NCI-H1105 treated with DMSO at 0.1 percent for 48 hours (cell line): ENCODE results near the gene OGFOD3.
"Not testable (repeated sequence)": the region's sequence is repeated elsewhere in the genome, so short reads cannot be mapped to it uniquely, and the experiment has no call there.

Experiments
- DNase-seq: peaks from one replicate; lab custom pipeline; 2025; lab: John Stamatoyannopoulos, UW

The OGFOD3 gene, protein sequence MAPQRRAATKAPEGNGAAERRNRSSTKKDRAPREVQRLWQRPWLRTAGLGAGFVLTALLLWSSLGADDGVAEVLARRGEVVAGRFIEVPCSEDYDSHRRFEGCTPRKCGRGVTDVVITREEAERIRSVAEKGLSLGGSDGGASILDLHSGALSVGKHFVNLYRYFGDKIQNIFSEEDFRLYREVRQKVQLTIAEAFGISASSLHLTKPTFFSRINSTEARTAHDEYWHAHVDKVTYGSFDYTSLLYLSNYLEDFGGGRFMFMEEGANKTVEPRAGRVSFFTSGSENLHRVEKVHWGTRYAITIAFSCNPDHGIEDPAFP

DNA sequence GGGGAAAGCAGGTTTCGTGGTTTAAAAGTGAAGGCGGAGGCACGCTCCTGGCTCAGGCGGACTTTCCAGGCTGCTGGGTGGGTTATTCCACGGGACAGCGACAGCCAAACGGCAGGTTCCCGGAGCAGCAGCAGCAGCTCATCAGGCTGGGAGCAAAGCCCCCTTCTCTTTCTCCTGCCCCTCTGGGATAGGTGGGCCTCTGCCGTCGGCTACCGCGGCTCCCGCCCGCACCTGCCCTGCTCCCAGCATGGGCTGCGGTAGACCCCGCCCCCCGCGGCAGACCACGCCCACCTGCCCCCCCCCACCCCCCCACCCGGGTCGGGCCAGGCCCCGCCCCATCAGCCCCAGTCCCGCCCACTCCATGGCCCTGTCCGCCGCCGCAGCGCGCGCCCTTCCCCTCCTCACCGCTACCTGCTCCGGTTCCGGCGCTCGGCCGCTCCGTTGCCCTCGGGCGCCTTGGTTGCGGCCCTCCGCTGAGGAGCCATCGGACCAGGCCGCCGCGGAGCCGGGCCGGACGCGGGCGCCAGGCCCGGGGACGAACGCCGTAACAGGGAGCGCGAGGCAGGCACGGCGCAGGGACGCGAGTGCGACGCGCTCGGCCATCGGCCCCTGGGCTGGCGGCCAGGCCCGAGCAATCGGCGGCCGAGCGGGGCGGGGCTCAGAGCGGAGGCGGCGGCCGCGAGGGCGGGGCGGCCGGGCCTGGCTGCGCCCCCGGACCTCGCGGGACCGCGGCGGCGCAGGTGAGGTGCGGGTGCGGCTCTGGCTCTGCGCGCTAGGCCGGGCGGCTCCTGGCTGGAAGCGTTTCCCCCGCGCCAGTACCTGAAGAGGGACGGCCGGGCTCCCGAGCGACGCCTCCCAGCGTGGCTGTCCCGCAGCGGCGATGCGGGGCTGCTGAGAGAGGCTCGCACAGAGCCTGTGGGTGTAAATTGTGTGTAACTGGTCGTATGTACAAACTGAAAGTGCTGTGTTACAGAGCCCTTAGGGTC, at the start of gene OGFOD3, which contains the start of gene HEXD:
Gene OGFOD3, minus strand, starts transcription at position 586 of the 986 bp plus-strand sequence. Its CDS starts 101 bp downstream, at position 485.
Gene HEXD, plus strand, starts transcription at position 347 of the 986 bp plus-strand sequence. CDS start 1,453 bp downstream, outside the sequence.
- DNase-seq: peak; percentile 73

DNA sequence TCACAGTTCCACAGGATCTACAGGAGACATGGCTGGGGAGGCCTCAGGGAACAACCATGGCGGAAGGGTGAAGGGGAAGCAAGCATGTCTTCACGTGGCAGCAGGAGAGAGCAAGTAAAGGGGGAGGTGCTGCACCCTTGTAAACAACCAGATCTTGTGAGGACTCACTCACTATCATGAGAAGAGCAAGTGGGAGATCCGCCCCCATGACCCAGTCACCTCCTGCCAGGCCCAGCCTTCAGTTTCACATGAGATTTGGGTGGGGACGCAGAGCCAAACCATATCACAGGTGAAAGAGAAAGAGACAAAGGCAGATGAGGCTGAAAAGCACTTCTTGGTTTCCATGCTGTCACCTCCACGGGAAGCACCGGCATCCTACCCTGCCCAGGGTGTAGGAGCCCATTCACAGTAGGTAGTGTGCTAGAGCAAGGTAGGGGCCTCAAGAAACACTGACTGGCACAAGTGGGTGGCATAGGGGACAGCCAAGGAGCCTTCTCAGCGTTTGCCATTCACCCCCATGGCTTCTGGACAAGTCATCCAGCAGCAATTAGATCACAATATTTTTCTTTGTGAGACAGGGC, 46.7 kb upstream of the OGFOD3 start:
- DNase-seq: no peak

DNA sequence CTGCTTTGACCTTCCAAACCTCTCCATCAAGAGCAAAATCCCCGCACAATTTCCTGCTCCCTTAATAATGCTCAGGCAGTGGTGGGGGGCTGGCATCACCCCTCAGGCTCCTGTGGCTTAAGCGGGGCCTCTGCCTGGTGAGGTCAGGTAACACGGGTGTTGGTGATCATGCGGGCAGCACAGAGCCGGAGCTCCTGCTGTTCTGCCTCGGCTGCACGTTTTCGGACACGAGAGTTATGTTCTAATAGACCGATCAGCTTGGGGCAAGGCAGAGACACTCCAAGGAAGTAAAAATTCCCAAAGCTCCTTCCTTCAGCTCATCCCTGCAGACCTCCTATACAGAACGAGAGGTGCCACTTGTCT, 46.2 kb upstream of the OGFOD3 start:
- no peak for DNase-seq

DNA sequence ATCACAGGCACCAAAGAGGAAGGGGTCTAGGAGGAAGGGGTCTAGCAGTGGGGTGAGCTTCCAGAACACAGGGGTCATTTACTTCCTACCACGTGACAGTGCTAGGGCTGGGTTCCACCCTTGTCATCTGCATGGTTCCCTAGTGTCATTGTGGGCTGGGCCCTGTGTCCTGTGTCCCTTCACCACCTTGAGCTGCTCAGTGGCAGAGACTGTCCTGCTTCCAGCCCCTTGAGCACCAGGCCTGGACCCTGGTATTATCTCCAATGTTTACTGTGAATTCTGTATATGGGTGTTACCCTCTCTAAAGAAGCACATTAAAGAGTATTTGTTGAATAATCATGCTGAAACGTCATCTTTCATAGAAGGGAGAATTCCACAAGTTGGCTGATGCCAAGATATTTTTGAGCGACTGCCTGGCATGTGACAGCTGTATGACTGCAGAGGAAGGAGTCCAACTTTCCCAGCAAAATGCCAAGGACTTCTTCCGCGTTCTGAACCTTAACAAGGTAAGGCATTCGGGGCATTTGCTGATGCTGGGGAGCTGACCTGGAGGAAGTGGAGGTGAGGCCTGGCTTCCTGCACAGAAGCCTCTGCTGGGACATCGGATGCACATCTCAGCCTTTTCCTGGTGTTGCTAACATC, 45.7 kb upstream of the OGFOD3 start:
- DNase-seq: no peak

DNA sequence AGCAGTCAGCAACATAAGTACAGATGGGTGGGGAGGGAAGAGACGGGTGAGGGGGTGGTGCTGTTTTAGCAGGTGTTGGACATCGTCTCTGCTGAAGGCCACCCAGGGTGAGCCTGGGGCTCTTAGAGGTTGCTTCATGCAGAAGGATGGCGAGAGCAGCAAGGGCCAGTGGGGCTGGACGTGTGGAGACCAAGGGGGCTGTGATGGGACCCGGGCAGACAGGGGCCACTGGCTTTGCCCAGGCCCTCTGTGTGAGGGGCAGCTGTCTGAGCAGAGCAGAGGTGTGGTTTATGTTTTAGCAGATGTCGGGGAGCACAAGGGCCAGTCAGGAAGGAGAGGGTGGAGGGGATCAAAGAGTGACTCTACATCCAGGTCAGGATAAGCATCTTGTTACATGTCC, 45.0 kb upstream of the OGFOD3 start:
- DNase-seq: no peak

DNA sequence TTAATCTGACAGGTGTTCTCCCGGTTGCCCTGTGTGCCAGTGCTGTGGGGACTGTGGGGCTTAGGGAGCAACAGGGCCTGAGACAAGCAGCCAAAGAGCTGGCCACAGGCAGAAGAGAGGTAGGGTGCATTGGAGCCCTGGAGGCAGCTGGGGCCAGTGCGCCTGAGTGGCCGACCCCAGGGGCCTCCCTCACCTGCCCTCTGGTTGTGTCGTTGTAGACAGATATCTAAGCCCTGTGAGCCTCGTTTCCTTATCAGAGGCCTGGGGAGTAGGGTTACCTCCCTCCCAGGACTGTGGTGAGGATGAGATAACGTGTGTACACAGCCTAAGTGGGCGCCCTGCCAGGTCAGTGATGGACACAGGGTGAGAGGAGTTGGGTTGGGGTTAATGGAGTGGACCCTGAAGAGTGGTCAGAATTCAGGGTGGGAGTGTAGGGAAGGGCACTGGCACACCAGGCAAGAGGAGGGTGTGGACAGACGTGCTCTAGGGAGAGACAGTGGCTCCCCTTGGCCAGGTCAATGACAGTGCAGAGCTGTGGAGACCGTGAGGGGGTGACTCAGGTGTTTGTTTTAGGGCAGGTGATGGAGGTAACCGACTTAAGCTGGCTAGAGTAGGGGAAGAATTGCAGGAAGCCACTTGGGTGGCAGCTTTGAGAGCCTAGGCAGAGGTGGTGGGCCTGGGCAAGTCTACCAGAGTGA, 43.6 kb upstream of the OGFOD3 start:
- DNase-seq: no peak

DNA sequence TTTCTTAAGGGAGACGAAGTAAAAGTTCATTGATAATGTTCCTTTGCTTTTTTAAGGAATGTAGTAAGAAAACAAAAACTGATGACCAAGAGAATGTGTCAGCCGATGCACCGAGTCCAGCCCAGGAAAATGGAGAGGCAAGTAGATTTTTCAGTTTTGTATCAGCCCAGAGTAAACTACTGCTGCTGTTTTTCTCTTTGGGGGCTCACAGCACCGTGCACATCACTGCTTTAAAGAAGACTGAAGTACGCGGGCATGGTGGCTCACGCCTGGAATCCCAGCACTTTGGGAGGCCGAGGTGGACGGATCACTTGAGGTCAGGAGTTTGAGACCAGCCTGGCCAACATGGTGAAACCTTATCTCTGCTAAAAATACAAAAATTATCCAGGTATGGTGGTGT, 41.5 kb upstream of the OGFOD3 start:
- DNase-seq: not testable (repeated sequence)

DNA sequence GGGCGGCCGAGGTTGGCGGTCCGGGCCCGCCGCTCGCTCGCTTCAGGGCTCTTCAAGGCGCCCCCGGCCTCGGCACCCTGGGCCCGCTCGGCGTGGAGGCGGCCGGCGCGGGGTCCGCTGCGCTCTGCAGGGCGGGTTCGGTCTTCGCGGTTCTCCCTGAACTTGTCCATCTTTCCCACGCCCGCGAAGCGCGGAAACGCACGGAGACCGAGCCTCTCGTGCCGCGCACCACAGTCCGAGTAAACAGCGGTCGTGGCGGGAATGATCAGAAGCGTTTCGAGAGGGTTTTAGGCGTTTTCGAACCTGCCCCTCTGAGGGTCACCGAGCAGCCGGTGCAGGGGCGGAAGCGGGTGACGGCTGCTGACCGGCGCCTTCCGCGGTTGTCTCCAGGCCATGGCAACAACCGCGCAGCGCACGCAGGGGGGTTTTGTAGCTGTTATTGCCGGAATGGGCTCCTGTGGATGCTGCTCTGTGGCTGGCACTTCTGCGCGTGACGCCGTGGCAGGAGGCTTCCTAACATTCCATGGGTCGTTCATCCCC, 40.6 kb upstream of the OGFOD3 start:
- no peak for DNase-seq

DNA sequence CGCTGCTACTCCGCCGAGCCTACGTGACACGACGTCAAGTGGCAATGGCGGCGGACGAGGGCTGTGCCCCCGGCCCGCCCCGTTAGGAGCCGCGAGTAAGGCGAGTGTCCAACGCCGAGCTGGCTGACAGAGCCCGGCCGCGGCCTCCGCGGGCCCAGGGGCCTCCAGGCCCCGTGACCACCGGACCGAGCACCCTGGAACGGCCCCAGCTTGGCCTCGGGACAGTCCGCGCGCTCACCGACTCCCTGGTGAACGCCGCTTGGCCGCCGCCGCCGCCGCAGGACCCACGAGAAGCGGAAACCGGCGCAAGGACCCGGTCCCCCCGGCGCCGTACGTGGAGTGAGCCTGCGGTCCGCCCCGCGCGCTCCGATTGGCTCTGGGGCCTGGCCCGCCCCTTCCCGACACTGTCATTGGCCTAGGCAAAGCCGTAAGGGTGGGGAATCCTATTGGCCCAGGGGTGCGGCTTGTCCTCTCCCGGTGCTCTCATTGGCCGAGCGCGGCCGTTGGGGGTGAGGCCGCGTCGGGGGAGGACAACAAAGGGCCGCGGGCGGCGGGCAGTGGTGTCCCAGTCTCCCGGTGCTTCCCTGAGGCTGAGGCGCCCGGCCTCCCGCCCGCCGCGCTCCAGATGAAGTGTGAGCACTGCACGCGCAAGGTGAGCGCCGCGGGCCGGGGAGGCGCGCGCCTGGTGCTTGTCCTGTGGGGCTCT, 39.9 kb upstream of the OGFOD3 start, which contains the start of gene NARF:
Gene NARF, plus strand, starts transcription at position 563 of the 706 bp plus-strand sequence. Its CDS starts 63 bp downstream, at position 626.
- DNase-seq: peak; percentile 97

DNA sequence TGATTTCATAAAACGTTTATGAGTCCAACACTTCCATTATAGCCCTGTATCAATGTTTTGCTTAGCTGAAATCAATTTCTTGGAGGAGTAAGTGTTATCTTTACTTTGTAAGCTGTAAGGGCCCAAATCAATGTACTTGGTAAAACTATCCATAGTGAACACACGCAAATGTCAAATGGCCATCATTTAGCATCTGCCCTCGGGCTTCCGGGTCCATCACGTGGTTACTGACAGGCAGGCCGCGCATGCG, 39.5 kb upstream of the OGFOD3 start:
- no peak for DNase-seq

DNA sequence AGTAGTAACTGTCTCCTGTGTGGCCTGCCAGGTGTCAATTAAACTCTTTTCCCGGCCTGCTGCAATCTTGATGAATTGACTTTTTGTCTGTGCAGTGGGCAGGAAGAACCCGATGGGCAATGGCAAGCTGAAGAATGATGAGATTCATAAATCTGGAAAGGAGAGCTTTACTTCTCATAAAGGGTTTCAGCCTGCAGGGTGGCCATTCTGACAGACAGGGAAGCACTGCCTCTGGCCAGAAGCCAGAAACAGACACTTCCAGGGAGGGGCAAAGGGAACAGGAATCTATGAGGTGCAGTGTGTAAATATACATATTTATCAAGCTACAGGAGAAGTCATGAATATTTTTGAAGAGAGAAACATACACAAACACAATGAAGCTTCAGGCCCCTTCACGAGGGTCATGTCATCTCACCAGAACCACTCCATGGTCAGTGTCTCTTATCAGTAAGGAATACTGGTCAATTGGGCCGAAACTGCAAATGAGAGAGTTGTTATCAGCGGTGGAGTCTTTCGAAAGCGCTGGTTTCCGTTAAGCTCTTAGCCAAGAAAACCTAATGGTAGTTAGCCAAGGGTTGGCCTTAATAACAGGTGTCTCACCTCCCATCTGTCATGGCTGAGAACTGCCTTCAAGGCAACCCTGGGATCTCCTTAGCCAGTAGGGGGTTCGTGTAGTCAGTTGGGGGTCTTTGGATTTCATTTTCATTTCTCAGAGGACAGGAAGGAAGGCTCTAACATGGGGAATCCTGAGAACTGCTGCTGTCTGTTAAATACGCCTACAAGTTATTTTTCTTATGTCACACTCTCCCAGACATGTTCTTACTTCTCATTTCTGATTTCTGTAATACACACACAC, 38.9 kb upstream of the OGFOD3 start:
- no peak for DNase-seq

DNA sequence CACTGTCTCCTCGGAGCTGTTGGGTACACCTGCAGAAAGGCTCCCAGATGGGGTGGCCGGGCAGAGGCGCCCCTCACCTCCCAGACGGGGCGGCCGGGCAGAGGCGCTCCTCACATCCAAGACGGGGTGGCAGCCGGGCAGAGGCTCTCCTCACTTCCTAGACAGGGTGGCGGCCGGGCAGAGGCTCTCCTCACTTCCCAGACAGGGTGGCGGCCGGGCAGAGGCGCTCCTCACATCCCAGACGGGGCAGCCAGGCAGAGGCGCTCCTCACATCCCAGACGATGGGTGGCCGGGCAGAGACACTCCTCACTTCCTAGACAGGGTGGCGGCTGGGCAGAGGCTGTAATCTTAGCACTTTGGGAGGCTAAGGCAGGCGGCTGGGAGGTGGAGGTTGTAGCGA, 35.3 kb upstream of the OGFOD3 start:
- not testable (repeated sequence) for DNase-seq

DNA sequence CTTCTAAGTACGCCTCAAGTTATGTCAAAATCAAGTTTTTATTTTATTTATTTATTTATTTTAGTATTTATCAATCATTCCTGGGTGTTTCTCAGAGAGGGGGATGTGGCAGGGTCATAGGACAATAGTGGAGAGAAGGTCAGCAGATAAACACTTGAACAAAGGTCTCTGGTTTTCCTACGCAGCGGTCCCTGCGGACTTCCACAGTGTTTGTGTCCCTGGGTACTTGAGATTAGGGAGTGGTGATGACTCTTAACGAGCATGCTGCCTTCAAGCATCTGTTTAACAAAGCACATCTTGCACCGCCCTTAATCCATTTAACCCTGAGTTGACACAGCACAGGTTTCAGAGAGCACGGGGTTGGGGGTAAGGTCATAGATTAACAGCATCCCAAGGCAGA, 34.8 kb upstream of the OGFOD3 start:
- not testable (repeated sequence) for DNase-seq

DNA sequence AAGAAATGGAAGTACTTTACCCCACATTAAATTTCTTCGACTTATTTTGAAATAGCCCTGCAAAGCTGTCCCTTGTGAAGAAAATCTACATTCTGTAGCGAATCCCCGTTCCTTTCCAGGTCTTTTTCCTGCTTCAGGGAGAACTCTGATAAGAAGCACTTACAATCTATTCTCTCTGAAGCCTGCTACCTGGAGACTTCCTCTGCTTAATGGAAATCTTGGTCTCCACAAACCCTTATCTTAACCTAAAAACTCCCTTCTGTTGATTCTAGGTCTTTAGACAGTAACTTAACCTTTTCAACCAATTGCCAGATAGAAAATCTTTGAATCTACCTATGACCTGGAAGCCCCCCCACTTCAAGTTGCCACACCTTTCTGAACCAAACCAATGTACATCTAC, 33.8 kb upstream of the OGFOD3 start:
- DNase-seq: no peak

DNA sequence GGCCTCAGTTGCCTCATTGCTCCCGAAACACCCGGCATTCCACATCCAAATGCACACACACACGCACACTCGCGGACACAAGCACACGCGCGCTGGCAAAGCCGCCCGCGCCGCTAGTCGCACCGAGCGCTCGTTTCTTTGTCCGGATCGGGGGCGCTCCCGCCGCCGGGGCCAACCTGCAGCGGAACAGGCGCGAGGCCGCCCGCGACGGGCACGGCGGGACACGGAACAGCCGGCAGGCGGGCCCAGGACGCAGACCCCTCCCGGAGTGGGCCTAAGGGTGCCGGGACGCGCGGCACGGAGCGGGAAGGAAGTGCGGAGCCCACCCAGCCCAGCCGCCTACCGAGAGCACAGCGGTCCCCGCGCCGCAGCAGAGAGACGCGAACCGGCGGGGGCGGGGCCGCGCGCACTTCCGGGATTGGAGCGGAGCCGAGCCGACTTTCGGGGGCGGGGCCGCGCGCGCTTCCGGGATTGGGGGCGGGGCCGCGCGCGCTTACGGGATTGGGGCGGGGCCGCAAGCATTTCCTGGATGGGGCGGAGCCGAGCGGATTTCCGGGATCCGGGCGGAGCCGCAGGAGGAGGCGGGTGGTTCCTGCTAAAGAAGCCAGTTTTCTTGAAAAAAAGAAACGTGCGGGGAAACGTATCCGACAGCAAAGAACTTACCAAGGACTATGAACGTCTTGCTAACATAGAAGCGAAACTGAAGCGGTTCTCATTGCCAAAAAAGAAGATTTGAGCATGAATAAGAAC, 32.1 kb upstream of the OGFOD3 start, which contains the start of gene CYBC1:
Gene CYBC1, minus strand, starts transcription at position 396 of the 750 bp plus-strand sequence. CDS start 1,498 bp downstream, outside the sequence.
- DNase-seq: peak; percentile 81

DNA sequence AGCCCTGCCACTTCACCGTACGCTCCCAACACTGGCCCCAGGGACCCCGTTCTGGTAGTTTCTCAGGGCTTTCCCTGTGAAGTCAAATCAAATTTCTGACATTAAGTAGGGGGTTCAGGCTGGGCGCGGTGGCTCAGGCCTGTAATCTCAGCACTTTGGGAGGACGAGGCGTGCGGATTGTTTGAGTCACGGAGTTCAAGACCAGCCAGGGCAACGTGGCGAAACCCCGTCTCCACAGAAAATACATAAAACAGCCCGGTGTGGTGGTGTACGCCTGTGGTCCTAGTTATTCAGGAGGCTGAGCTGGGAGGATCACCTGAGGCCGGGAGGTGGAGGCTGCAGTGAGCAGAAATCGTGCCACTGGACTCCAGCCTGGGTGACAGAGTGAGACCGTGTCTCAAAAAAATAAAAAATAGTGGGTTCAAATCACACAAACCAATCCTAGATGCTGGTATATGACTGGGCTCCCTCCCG, 31.5 kb upstream of the OGFOD3 start:
- DNase-seq: no peak

DNA sequence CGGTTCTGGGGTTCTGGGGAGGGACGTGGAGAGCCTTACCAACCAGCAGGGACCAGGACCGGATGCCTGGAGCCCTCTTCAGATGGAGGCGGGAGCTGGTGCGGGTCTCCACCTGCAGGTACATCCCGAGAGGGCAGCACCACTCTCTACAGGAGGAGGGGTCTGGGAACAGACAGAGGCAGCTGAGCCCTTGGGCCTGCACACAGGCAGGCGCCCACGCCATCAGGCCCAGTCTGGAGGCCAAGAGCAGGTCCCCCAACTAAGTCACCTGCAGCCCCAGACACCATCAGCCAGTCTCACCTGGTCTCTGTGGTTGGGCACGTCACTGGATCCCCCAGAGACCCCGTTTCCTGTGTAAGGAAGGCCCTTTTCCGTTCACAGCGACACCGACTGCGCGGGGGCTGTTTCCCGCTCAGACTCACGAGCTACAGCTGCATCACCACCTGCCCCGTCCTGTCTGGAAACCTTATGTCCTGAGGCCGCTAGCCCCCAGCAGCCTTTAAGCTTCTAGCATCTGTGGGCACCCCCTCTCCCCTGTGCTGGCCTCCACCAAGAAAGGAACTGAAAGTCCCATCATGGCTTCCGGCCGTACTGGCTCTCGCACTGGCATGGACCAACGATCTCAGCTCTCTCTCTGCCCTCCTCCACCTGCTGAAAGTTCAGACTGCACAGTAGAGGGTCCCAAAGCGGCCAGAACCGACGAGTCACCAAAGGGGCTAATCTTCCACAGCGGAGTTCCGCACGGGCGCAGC, 30.9 kb upstream of the OGFOD3 start:
- no peak for DNase-seq

DNA sequence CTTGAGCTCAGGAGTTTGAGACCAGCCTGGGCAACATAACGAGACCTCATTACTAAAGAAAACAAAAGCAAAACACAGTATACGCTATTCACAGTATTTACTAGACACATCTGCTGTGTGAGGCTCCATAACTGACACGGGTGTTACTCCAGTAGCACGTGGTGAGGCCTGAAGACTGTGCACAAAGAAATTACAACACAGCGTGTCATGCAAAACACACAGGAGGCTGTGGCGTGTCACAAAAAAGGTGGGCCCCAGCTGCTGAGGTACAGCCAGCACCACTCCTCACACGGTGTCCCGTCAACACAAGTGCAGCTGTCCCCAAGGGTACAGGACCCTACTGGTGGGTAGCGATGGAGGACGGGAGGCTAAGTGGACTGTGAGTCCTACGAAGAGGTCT, 29.5 kb upstream of the OGFOD3 start:
- no peak for DNase-seq
